ENCODE results near the gene TOX2.

TOX2 gene

DNA sequence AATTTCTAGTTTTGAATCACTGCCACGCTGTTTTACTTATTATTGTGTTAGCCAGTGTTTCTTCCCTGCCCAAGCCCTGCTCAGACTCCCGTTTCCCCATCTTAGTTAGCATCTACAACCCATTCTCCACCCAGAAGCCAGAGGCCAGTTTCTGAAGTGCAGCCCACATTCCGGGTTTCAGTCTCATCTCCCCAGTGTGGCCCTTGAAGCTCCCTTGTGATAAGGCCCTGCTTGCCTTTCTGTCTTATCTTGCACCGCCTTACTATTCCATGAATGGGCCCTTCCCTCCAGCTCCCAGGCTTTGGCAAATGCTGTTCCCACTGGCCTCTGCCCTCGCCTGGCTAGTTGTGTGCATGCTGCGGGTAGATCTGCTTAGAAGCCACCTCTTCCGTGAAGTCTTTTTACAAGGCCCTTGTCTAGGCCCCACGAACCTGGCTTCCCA, 41.1 kb downstream of the TOX2 start:
- in situ Hi-C loops (cut with HindIII; ENCODE audit: low sequenced_read_pairs), result no loop called here

DNA sequence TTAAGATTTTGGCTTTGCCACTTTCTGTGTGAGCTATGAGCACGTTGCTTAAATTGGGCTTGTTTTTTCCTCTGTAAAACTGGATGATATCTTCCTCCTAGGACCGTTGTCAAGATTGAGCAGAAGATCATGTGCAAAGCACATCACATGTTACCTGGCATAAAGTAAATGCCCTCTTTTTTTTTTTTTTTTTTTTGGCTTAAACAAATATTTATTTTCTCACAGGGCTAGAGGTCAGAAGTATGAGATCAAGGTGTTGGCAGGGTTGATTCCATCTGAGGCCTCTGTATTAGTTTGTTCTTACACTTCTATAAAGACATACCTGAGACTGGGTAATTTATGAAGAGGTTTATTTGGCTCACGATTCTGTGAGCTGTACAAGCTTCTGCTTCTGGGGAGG, 42.7 kb downstream of the TOX2 start:
- in situ Hi-C loops (cut with HindIII; ENCODE audit: low sequenced_read_pairs), result no loop called here

DNA sequence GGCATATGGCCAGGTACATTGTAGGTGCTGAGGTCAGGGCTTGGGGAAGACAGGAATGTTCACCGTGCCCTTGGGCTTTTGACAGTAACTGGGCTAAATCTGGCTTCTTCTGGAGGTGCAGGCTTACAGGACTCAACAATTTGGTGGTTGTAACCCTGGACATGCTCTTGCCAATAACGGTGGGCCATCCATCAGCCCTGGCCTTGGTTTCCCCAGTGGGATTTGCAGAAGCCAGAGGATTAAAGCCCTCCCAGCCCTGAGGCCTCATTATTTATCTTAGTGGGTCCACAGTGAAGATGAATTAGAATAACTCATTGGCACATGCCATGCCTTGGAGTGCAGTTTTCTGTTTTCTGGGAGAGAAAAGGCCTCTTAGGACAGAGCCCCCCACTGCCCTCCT, 44.0 kb downstream of the TOX2 start:
- in situ Hi-C loops (cut with HindIII; ENCODE audit: low sequenced_read_pairs), result no loop called here

DNA sequence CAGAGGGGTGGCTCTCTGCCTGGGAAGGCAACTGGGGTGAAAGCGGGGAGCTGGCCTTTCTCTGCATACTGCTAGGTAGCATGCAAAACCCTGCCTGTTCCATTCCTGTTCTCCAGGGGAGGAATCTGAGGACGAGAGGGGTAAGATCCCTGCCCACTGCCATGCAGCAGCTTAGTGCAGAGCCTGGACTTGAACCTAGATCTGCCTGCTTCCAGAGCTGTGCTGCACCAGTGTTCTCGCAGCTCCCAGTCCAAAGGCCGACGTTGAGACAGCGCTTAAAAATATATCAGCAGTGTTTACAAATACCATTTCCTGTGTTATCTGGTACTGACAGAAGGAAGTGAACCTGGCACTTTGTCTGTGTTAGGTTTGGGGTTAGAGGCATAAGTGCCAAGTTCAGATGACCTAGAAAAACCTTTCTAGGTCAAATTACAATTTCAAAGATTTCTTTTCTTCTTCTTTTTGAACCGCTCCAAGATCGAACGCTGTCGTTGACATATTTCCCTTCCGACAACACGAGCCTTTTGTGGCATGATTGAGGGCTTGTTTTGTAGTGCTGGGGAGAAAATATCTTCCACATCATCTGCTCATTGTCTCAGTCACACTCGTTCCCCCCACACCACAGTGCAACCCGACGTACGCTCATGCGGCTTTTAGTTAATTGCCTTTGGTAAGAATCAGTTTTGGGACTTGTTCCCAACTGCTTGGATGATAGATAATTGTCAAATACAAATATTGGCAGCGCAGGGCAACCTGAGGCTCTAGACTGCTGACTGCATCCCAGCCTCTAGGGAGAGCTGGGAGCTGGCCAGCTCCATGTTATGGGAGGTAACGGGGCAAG, 44.6 kb downstream of the TOX2 start:
- in situ Hi-C loops (cut with HindIII; ENCODE audit: low sequenced_read_pairs), result no loop called here

DNA sequence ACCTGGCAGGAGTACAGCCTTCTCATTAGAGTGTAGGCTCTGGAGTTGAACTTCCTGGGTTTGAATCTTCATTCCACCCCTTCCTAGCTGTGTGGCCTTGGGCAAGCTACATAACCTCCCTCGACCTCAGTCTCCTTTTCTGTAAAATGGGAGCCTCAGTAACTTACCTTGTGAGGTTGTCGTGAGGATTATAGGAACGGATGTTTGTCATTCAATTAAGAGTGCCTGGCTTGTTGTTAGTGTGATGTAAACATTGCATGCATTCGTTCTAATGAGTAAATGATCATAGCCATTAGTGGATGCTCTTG, 45.2 kb downstream of the TOX2 start:
- in situ Hi-C loops (cut with HindIII; ENCODE audit: low sequenced_read_pairs), result no loop called here

DNA sequence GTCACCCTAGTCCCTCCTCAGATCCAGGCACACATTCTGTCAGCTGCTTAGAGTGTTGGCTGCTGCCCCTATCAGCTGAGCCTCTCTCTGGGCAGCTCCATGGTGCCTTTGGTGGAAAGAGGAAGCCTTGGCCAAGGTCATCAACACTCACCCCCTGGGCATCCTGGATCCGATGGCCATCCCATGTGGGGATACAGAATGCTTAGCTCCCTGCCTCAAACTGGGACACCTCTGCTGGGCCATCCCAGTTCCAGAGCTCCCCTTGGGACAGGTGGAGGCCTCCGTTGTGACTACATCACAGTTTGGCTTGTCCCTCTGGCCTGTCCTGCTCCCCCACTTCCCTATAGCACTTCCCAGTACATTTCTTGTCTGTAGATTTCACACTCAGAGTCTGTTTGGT, 45.6 kb downstream of the TOX2 start:
- in situ Hi-C loops (cut with HindIII; ENCODE audit: low sequenced_read_pairs), result no loop called here

DNA sequence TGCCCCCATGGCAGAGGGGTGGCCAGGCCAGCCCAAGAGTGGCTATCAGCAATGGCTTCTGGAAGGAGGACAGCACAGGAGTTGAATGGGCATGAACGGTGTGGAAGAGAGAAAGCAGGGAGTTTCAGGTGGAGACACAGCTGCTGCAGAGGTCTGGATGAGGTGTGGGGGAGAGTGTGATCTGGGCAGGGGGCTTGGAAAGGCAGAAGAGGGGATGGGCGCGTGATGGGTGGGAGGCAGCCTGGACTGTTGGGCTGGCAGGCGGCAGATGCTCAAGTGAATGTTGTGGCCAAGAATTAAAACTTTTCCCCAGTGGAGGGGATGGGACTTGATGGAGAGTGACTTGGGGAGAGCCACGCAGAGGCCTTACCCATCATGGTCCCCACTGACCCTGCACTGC, 46.5 kb downstream of the TOX2 start:
- in situ Hi-C loops (cut with HindIII; ENCODE audit: low sequenced_read_pairs), result no loop called here

DNA sequence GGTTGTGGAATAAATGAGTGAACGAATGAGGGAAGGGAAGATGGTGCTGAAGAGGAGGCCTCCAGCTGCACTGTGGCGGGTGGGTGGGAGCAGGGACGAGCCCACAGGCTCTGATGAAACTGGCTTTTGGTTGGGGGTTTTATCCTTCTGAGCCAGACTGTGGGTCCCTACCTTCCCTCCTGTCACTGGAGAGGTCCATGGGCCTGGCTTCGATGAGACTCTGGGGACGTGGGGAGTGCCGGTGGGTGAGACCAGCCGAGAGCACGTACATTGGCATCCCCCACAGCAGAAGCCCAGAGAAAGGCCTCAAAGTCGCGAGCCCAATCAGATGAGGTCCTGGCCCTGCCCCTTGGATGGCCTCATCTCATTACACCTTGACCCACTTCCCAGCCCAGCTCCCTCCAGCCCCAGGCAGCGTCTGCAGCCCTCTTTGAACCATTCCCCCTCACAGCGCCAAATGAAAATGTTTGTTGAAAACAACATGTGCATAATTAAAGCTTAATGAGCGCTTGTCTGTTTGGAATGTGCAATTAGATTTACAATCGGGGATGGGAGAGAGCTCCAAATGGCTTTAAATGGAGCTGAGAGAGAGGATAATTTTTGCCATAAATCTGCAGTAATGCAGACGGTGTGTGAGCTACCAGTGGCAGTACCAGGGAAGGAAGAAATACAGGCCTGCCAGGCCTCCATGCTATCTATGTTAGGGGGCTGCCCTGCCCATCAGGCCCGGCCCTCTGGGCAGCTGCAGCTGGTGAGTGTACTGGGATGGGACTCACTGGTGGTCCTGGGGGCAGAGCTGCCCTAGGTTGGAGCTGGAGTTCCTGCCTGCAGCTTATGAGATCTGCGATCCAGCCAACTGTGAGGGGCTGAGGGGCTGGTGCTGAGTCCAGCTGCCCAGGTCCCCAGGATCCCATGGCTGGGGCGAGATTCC, 47.2 kb downstream of the TOX2 start:
- in situ Hi-C loops (cut with HindIII; ENCODE audit: low sequenced_read_pairs), result no loop called here

DNA sequence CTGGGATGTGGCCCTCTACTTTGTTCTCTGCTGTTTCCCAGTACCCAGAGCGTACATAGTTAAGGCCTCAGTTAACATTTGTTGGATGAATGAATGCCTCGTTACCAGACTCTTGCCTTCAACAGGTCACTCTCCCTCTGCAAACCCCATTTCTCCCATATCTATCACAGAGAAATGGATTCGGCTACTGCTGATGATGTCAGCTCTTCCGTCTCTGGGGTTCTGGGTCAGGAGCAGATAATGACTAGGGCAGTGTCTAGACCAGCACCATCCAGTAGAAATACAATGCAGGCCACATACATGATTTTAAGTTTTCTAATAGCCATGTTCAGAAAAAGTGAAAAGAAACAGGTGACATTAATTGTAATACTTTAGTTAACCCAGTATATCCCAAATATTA, 47.9 kb downstream of the TOX2 start:
- in situ Hi-C loops (cut with HindIII; ENCODE audit: low sequenced_read_pairs), result no loop called here

DNA sequence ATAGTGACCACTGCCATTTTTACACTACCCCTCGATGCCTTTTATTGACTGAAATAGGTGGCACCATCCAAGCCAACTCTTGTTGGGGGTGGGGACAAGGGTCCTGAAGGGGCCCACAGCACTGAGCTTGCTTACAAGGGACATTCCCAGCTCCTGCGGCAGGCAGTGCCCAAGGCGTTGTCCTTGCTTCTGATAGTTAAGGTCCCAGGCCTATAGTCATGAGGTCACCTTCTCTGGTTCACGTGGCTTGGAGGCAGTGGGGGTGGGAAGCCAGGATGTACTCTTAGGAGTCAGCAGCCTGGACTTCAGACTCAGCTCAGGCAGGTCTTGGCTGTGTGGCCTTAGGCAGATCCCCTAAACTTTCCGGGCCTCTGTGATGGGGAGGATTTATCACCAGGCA, 48.6 kb downstream of the TOX2 start:
- in situ Hi-C loops (cut with HindIII; ENCODE audit: low sequenced_read_pairs), result no loop called here

DNA sequence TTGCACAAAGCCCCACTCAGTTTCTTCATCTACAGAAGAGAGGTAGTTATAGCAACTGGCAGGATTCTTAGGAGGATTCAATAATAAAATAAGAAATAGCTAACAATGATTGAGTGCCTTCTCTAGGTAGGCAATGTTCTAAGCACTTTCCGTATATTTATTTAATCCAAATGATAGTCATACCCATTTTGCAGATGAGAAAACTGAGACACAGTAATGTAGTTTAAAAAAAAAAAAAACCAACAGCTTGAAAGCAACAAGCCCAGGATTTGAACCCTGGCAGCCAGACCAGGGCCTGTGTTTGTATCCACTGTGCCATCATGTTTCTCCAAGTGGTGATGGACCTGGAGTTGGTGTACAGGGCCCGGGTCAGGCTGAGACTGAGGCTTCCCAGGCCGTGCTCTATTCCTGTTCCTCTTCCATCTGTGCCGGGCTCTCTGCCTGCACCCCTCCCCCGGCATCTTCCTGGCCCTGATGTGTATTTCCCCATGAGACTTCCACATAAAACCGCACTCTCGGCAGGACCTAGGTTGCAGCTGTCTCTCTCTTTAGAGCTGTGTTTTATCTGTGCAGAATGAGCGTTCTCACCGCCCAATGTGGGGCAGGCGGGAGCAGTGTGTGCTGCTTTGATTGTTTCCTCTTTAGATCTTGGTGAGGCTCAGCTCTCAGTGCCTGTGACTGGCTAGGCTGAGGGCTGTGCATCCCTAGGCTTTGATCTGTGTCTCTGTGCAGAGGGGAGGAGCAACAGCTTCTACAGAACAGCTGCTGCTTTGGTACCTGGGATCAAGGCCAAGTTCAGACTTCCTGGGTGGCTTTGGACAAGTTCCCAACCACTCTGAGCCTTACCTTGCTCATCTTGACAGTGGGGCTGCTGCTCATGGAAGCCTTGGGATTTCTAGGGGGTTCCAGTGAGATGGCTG, 49.5 kb downstream of the TOX2 start:
- in situ Hi-C loops (cut with HindIII; ENCODE audit: low sequenced_read_pairs), result no loop called here

DNA sequence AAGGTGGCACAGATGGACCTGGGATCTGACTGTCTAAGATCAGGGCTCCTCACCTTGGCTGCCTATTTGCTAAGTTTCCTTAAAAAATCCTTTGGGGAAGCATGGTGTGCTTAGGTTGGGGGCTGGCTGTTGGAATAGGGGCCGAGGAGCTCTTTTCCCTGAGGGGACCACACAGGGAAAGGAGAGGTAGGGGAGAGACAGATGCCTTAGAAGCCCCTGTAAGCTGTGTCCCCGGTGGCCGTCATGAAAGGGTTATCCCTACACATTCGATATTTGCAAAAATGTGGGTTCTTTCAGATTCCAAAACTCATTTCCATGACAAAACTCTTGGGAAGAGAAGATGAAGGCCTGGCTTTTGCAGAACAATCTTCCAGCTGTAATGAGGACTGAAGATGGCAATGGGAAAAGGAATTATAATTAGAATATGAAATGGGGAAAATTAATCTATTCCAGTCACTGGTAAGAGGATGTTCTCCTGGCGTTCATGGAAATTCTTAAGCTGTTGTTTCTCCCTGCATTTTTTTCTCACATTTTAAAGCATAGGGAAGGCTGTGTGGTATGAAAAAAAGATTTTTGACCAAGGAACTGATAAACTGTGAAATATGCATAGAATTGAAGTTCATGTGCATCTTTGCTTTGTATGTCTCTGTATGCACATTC, 53.8 kb downstream of the TOX2 start:
- in situ Hi-C loops (cut with HindIII; ENCODE audit: low sequenced_read_pairs), result no loop called here

DNA sequence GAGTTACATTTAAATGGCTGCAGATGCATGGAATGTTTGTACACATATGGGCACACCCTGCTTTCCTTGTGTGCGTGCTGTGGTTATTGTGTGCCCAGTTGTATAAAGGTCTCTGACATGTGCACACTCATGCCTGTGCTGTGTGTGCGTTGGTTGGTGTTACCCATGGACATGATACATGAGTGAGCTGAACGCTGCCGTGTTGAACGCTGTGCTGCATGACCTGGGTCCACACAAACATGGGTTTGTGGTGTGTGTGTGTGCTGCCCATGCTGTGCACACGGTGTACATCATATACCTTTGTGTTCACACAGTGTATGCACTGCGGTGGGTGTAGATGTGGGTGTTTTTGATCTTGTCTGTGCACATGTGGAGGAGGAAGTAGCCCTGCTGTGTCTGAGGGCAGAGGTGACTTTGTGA, 54.4 kb downstream of the TOX2 start:
- in situ Hi-C loops (cut with HindIII; ENCODE audit: low sequenced_read_pairs), result no loop called here

DNA sequence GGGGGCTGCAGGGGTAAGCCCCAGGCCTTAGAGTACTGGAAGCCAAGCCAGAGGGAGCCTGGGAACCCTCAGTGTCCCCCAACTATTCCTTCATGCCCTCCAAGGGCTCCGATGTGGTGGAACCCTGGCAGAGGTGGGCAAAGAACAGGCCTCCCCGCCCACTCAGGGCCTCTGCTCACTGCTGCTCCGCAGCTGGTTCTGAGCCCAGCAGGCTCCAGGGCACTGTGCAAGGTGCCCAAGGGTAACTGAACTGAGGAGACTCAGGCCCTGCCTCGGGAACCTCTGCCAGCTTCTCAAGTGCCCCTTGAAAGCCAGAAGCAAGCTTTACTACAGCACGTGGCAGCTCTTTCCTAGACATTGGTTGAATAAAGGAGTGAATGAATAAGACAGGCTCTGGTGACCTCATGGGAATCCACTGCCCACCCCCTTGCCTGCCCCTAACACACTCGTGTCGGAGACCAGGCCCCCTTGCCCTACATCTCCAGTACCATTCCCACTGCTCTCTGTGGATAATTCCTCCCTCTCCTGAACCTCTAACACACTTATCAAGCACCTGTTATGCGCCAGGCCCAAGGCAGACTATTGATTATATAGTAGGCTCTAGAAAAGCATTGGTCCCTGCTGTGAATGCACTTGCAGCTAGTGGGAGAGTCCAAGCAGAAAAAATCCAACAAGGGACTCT, 55.0 kb downstream of the TOX2 start:
- in situ Hi-C loops (cut with HindIII; ENCODE audit: low sequenced_read_pairs), result no loop called here

DNA sequence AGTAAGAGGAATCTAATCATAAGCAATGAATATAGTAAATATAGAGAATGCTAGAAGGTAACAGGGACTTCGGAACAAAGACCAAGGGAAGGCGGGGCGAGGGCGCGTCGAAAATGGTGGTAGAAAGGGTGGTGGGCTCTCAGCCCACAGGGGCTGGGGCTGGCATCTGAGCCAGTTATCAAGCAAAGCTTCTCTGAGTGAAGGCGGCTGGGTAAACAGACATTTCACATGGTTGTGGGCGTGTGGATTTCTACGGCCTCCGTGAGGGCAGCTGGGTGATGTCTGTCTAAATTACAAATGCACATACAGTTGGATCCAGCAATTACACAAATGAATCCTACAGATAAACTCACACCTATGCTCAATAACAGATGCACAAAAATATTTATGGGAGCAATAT, 56.6 kb downstream of the TOX2 start:
- in situ Hi-C loops (cut with HindIII; ENCODE audit: low sequenced_read_pairs), result no loop called here

DNA sequence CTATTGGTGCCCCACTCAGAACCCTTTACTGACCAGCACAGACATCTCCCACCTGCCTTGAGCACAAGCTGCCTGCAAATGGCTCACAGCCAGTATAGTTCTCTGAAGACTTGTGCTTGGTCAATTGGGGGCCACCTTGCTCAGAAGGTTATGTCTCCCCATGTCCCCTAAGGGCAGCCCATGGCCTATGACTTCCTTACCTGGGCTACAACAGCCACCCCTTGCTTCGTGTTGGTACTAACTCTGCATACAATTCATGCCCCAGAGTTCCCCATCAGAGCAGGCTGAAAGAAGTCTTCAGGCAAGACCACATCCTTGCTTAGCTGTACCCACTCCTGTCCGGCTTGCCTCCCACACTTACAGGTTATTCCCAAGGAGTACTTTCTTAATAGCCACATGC, 57.4 kb downstream of the TOX2 start:
- in situ Hi-C loops (cut with HindIII; ENCODE audit: low sequenced_read_pairs), result no loop called here

DNA sequence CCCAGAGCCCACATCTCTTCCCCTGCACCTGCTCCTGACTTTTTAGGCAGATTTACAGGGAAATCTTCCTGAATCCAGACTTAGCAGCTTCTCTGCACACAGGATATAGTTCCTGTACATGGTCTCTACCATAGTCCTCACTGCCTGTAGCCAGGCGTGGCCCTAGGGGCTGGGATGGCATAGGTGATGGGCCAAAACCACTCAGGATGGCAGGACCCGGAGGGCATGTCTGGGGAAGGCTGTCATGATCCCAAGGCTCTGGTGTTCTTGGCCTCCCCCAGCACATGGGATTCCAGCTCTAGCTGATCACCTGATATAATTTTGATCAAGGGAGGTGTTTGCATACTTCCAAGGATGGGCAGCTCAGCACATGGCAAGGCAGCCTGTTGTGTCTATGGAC, 58.0 kb downstream of the TOX2 start:
- in situ Hi-C loops (cut with HindIII; ENCODE audit: low sequenced_read_pairs), result no loop called here

DNA sequence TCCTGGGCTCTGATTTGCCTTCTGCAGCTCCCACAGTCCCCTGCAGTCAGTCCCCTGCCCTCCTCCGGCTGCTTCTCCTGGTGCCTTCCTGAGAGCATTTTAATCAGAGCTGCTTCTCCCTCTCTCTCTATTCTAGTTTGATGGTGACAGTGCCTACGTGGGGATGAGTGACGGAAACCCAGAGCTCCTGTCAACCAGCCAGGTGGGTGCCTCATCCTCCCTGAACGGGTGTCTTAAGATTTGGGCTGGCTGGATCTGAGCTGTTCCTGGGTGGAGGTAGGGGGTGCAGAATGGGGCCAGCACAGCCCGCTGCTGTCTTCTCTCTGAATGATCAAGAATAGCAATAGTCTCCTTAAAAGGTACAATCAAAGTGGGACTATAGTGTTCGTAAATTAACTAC, 58.6 kb downstream of the TOX2 start:
- in situ Hi-C loops (cut with HindIII; ENCODE audit: low sequenced_read_pairs), result no loop called here

DNA sequence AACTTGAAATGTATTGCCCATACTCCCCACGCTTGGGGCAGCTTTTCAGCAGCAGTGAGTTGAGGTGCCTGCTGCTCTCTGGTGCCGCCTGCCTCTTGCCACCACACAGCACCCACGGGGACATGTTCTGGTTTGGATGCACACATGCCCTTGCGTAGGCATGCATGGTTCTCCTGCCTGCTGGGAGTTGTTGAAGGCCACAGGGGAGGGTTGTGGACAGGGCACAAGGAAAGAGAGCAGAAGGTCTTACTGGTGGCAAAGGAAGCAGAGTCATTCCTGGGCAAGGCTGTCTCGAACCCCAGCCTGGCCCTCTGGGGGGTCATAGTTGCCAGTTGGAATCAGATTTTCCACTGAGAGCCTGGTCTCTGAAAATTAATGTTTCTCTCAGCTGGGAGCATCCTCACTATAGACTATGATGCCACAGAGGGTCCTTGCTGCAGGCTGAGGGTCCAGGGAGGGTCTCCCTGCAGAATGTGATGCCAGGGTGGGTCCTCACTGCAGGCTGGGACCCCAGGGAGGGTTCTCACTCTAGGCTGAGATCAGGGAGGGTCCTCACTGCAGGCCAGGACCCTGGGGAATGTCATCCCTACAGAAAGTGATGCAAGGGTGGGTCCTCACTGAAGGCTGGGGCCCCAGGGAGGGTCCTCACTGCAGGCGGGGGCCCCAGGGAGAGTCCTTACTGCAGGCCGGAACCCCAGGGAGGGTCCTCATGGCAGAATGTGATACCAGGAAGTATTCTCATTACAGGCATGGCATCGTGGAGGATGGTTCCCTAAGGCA, 59.2 kb downstream of the TOX2 start:
- in situ Hi-C loops (cut with HindIII; ENCODE audit: low sequenced_read_pairs), result no loop called here

Data from DLD1 (cell line).